KOPT-K1 (cell line): Measurements from ENCODE around the gene NFIB.

Experiments used
- H3K27ac ChIP-seq: fragments of 200-600 bp; sonication (generic); 2 replicates; pipeline ENCODE4 v1.5.1; 2016; ENCODE audit warnings: antibody characterized with exemption, mild to moderate bottlenecking, low read depth, low read length; ENCODE audit not compliant: poor library complexity, severe bottlenecking
- H3K36me3 ChIP-seq: fragments of 200-600 bp; sonication (generic); 2 replicates; pipeline ENCODE4 v1.5.1; 2017; ENCODE audit warnings: antibody characterized with exemption, mild to moderate bottlenecking, low read length, moderate library complexity; ENCODE audit not compliant: insufficient read depth
- H3K9me3 ChIP-seq: fragments of 200-600 bp; sonication (generic); 2 replicates; pipeline ENCODE4 v1.5.1; 2017; ENCODE audit warnings: antibody characterized with exemption, low read length, mild to moderate bottlenecking; ENCODE audit not compliant: insufficient read depth, poor library complexity, severe bottlenecking

Gene NFIB

GRCh38 chr9:14203356-14204056 is 110.4 kb downstream of the NFIB start:
- Histone ChIP-seq H3K36me3 (no peaks in the 10 kb centered on the region), H3K27ac (no peak overlapping the region)

GRCh38 chr9:14198841-14199455 is 115.0 kb downstream of the NFIB start:
- Histone ChIP-seq H3K9me3 (no peaks in the 10 kb centered on the region), H3K36me3 (no peaks in the 10 kb centered on the region), H3K27ac (no peak overlapping the region)

More at GRCh38 chr9:14203356-14204056, 110.4 kb downstream of the NFIB start:
- H3K9me3 ChIP-seq: no peaks in the 10 kb centered on the region

- Histone ChIP-seq H3K27ac (no peak overlapping the region), H3K9me3 (no peaks in the 10 kb centered on the region), H3K36me3 (no peaks in the 10 kb centered on the region)
Observed at GRCh38 chr9:14198047-14198840, 115.7 kb downstream of the NFIB start.

- no peaks in the 10 kb centered on the region for H3K9me3 ChIP-seq
- H3K36me3 ChIP-seq: no peaks in the 10 kb centered on the region
- H3K27ac ChIP-seq: no peak overlapping the region
Observed at GRCh38 chr9:14197325-14197858, 116.5 kb downstream of the NFIB start.

GRCh38 chr9:14193328-14193990 is 120.5 kb downstream of the NFIB start:
- H3K27ac ChIP-seq: no peak overlapping the region

GRCh38 chr9:14192556-14192955 is 121.4 kb downstream of the NFIB start:
- no peak overlapping the region for H3K27ac ChIP-seq

More at GRCh38 chr9:14193328-14193990, 120.5 kb downstream of the NFIB start:
- H3K9me3 ChIP-seq: no peaks in the 10 kb centered on the region
- no peaks in the 10 kb centered on the region for H3K36me3 ChIP-seq

GRCh38 chr9:14191512-14191911 is 122.4 kb downstream of the NFIB start:
- Histone ChIP-seq H3K27ac (no peak overlapping the region), H3K9me3 (no peaks in the 10 kb centered on the region), H3K36me3 (no peaks in the 10 kb centered on the region)

More at GRCh38 chr9:14192556-14192955, 121.4 kb downstream of the NFIB start:
- Histone ChIP-seq H3K9me3 (no peaks in the 10 kb centered on the region), H3K36me3 (no peaks in the 10 kb centered on the region)

- Histone ChIP-seq H3K36me3 (no peaks in the 10 kb centered on the region), H3K9me3 (no peaks in the 10 kb centered on the region), H3K27ac (no peak overlapping the region)
Observed at GRCh38 chr9:14190240-14190639, 123.7 kb downstream of the NFIB start.

- no peaks in the 10 kb centered on the region for H3K9me3 ChIP-seq
- no peak overlapping the region for H3K27ac ChIP-seq
- H3K36me3 ChIP-seq: no peaks in the 10 kb centered on the region
Observed at GRCh38 chr9:14189578-14189977, 124.4 kb downstream of the NFIB start.

GRCh38 chr9:14189146-14189545 is 124.8 kb downstream of the NFIB start:
- Histone ChIP-seq H3K9me3 (no peaks in the 10 kb centered on the region), H3K36me3 (no peaks in the 10 kb centered on the region), H3K27ac (no peak overlapping the region)

GRCh38 chr9:14188538-14188937 is 125.4 kb downstream of the NFIB start:
- no peaks in the 10 kb centered on the region for H3K9me3 ChIP-seq
- no peak overlapping the region for H3K27ac ChIP-seq
- H3K36me3 ChIP-seq: no peaks in the 10 kb centered on the region

GRCh38 chr9:14188011-14188410 is 125.9 kb downstream of the NFIB start:
- Histone ChIP-seq H3K27ac (no peak overlapping the region), H3K36me3 (no peaks in the 10 kb centered on the region), H3K9me3 (no peaks in the 10 kb centered on the region)

- no peaks in the 10 kb centered on the region for H3K9me3 ChIP-seq
- no peak overlapping the region for H3K27ac ChIP-seq
- H3K36me3 ChIP-seq: no peaks in the 10 kb centered on the region
Observed at GRCh38 chr9:14186096-14186495, 127.8 kb downstream of the NFIB start.

GRCh38 chr9:14185016-14185415 is 128.9 kb downstream of the NFIB start:
- no peaks in the 10 kb centered on the region for H3K9me3 ChIP-seq
- no peak overlapping the region for H3K27ac ChIP-seq
- no peaks in the 10 kb centered on the region for H3K36me3 ChIP-seq

GRCh38 chr9:14183001-14183400 is 130.9 kb downstream of the NFIB start:
- no peaks in the 10 kb centered on the region for H3K36me3 ChIP-seq
- no peaks in the 10 kb centered on the region for H3K9me3 ChIP-seq
- no peak overlapping the region for H3K27ac ChIP-seq
